ENCODE results near the gene RASEF.
A peak's percentile ranks its signal among the peaks of the same experiment; 100 is the strongest.

The RASEF gene

DNA sequence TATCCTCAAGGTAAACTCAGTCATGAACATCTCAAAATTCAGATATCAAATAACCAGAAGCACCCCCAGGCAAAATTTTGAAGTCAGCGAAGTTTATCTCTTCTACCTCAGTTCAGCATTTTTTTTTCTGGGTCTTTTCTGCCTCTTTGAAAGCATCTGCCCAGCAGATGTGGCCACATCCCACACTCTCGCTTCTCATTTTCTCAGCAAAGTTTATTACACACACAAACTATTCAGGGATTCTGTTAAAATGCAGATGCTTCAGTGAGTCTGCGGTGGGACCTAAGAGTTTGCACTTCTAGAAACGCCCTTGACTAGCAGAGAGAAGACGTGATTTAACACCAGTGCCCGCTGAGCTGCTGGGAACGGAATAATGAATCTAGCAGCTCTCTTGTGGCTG, 19.3 kb downstream of the RASEF start:
- in situ Hi-C loops (cut with HindIII; ENCODE audit: low sequenced_read_pairs) = no loop called here
- TF ChIP-seq, protein P1, sequence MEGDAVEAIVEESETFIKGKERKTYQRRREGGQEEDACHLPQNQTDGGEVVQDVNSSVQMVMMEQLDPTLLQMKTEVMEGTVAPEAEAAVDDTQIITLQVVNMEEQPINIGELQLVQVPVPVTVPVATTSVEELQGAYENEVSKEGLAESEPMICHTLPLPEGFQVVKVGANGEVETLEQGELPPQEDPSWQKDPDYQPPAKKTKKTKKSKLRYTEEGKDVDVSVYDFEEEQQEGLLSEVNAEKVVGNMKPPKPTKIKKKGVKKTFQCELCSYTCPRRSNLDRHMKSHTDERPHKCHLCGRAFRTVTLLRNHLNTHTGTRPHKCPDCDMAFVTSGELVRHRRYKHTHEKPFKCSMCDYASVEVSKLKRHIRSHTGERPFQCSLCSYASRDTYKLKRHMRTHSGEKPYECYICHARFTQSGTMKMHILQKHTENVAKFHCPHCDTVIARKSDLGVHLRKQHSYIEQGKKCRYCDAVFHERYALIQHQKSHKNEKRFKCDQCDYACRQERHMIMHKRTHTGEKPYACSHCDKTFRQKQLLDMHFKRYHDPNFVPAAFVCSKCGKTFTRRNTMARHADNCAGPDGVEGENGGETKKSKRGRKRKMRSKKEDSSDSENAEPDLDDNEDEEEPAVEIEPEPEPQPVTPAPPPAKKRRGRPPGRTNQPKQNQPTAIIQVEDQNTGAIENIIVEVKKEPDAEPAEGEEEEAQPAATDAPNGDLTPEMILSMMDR (IDR thresholded peaks at IDR 0.05; ENCODE audit: low read depth, low read length, missing control alignments) = no peak
- no peak for DNase-seq (ENCODE audit: low read depth)
- no peak overlapping the region for H3K4me3 ChIP-seq (ENCODE audit: low read depth, low read length)

DNA sequence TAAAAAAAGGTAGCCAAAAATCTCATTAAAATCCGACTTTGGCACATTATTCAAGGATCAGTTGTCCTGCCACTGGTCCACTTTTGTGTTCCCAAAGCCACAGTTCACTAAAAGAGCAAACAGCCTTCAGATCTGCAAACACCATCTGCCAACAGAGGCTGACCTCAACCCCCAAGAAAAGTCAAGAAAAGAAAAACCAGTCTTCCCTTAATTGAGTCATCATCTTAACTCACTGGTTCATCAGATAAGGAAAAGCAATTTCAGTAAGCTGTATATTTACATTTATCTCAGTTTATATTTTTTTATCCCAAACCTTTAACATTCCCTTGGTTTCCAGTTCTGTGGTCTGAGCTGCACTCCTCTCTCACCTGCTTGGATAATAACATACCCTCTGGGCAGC, 21.2 kb downstream of the RASEF start:
- no peak for DNase-seq (ENCODE audit: low read depth)
- H3K4me3 ChIP-seq (ENCODE audit: low read depth, low read length) = no peak overlapping the region
- in situ Hi-C loops (cut with HindIII; ENCODE audit: low sequenced_read_pairs) = no loop called here
- TF ChIP-seq, protein P1 (IDR thresholded peaks at IDR 0.05; ENCODE audit: low read depth, low read length, missing control alignments) = no peak

DNA sequence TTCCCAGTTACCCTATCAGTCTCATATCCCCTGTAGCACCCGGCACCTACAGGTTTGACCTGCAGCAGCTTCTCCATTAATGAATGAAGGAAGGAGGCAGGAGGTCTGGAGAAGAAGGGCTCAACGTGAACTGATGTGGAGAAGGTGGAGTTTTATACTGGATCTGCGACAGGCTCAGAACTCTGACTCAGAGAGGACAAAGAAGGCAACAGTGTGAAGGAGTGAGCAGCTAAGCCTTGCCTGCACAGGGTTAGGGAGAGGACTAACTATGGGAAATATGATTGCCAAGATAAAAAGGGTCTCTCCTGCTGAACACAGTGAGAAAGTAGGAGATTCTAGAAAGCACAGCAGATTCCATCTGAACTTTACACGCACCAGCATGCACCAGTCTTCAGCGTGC, 23.6 kb downstream of the RASEF start:
- in situ Hi-C loops (cut with HindIII; ENCODE audit: low sequenced_read_pairs) = no loop called here
- TF ChIP-seq, protein P1 (IDR thresholded peaks at IDR 0.05; ENCODE audit: low read depth, low read length, missing control alignments) = no peak
- no peak for DNase-seq (ENCODE audit: low read depth)
- no peak overlapping the region for H3K4me3 ChIP-seq (ENCODE audit: low read depth, low read length)

DNA sequence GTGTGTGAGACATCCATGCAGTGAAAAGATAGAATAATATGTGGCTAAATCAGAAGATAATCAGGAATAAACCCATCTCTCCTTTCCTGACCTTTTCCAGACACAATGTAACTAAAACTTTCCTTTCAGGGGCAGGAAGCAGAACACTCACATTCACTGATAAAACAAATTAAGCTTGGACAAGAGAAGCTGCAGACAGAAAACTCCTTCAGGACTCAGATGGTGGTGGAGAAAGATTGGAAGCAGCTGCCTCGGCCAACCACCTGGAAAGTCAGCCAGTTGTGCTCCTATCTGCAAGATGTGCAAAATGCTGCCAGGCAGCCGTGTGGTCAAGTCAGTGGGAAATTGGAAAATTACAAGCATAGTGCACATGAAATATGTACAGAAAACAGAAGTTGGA, 26.9 kb downstream of the RASEF start:
- DNase-seq (ENCODE audit: low read depth) = no peak
- H3K4me3 ChIP-seq (ENCODE audit: low read depth, low read length) = no peak overlapping the region
- TF ChIP-seq, protein P1 (IDR thresholded peaks at IDR 0.05; ENCODE audit: low read depth, low read length, missing control alignments) = no peak
- in situ Hi-C loops (cut with HindIII; ENCODE audit: low sequenced_read_pairs) = no loop called here

GRCh38 chr9:83035143-83035542, 27.8 kb downstream of the RASEF start:
- TF ChIP-seq, protein P1 (IDR thresholded peaks at IDR 0.05; ENCODE audit: low read depth, low read length, missing control alignments) = no peak
- in situ Hi-C loops (cut with HindIII; ENCODE audit: low sequenced_read_pairs) = no loop called here
- DNase-seq (ENCODE audit: low read depth) = no peak
- no peak overlapping the region for H3K4me3 ChIP-seq (ENCODE audit: low read depth, low read length)

DNA sequence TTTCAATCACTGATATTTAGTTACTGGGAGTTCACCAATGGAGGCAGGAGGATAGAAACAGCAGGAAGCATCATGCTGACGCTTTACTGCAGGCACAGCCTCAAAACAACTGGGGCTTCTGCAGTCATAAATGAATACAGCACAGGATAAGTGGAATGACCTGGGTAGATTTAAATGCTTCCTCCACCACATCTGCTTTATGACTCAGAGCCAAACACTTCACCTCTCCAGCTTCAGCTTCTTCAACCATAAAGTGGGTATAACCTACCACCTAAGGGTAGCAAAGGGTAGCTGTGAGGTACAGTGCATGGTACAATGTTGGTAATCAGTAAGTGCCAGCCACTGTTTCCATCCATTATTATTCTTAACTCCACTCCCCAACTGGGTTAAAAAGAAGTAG, 28.4 kb downstream of the RASEF start:
- in situ Hi-C loops (cut with HindIII; ENCODE audit: low sequenced_read_pairs) = no loop called here
- TF ChIP-seq, protein P1 (IDR thresholded peaks at IDR 0.05; ENCODE audit: low read depth, low read length, missing control alignments) = no peak
- no peak overlapping the region for H3K4me3 ChIP-seq (ENCODE audit: low read depth, low read length)
- DNase-seq (ENCODE audit: low read depth) = no peak

DNA sequence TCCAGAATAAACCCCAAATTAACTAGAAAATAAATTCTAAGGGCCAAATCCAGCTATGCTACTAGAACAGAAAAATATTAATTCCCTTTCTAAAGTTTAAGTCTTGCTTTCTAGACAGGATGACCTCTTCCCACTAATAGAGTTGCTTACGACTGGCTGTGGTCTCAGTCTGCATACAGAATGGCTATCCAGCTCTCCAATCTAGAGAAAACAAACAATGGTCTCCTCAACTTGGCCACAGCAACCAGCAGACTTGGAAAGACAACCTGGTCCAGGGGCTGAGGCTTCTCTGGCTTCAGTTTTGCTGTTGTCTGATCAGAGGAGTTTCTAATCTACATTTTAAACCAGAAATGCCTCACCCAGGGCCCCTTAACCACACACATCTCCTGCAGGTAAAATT, 28.9 kb downstream of the RASEF start:
- in situ Hi-C loops (cut with HindIII; ENCODE audit: low sequenced_read_pairs) = no loop called here
- DNase-seq (ENCODE audit: low read depth) = peak; percentile 80
- TF ChIP-seq, protein P1 (IDR thresholded peaks at IDR 0.05; ENCODE audit: low read depth, low read length, missing control alignments) = no peak
- H3K4me3 ChIP-seq (ENCODE audit: low read depth, low read length) = no peak overlapping the region
